Endothelial cell of umbilical vein (primary cell): ENCODE data around the gene MKNK1. TPM values are rescaled to one million over a fixed set of nuclear protein-coding genes. Genes with fewer than 3 reads are reported as not detected.
A peak's percentile ranks its signal among the peaks of the same experiment; 100 is the strongest.

Experiments
- BruUV-seq: library from RNA; stranded (reverse); fragments of 400-500 nt; replicated peaks from 2 replicates; lab custom pipeline; 2021; lab: Mats Ljungman, UMichigan
- CTCF ChIA-PET: fragments of 300-600, 350-600 bp; sonication (Branson Sonifier 250); formaldehyde crosslinking; loops from one replicate; lab custom pipeline; 2021; ENCODE audit warnings: antibody characterized with exemption, inconsistent platforms; lab: Charles Lee
- POLR2A ChIA-PET: fragments of 300-600, 350-600 bp; sonication (Branson Sonifier 250); formaldehyde crosslinking; loops from one replicate; lab custom pipeline; 2021; ENCODE audit warnings: antibody characterized with exemption, inconsistent platforms; lab: Charles Lee
- DNase-seq: peaks from one replicate; pipeline ENCODE4 v3.0.0-alpha.2; 2011; ENCODE audit warnings: low read depth, low spot score
- FAIRE-seq: peaks from 2 replicates; lab custom pipeline; 2011; peaks lifted over from hg19 to GRCh38; lab: Jason Lieb, UNC
- H2AFZ ChIP-seq: 2 replicates; pipeline ENCODE4 v1.6.0; 2012; ENCODE audit warnings: low read depth, low read length, control low read depth, inconsistent platforms
- H3K27ac ChIP-seq: 2 replicates; pipeline ENCODE4 v1.5.1; 2011; ENCODE audit warnings: low read depth, mild to moderate bottlenecking, control low read depth, low read length, moderate library complexity; ENCODE audit not compliant: insufficient read depth
- H3K27me3 ChIP-seq, 2 experiments: 2 replicates each; pipeline versions ENCODE4 v1.6.0 to v1.6.1; 2011; ENCODE audit warnings: low read length in 2 of 2, mixed read lengths in 1 of 2; ENCODE audit not compliant: control insufficient read depth in 2 of 2, insufficient read depth in 2 of 2
- H3K36me3 ChIP-seq, 2 experiments: 2 replicates in 1 of 2; 3 replicates in 1 of 2; pipeline ENCODE4 v1.5.1; 2011; ENCODE audit warnings: low read length in 2 of 2, mild to moderate bottlenecking in 1 of 2, moderate library complexity in 1 of 2; ENCODE audit not compliant: control insufficient read depth in 2 of 2, insufficient read depth in 2 of 2; ENCODE audit errors: extremely low read depth in 1 of 2
- H3K4me1 ChIP-seq: 3 replicates; pipeline ENCODE4 v1.5.1; 2011; ENCODE audit warnings: mild to moderate bottlenecking, low read length; ENCODE audit not compliant: control insufficient read depth, insufficient read depth; ENCODE audit errors: extremely low read depth
- H3K4me2 ChIP-seq: 2 replicates; pipeline ENCODE4 v1.6.1; 2011; ENCODE audit warnings: low read length, control low read depth, mixed read lengths; ENCODE audit not compliant: insufficient read depth
- H3K4me3 ChIP-seq, 3 experiments: fragments of 200-600 bp in 1 of 3; sonication (generic), shearing (Covaris generic) in 1 of 3; replicated peaks in 1 of 3; 2 replicates each; pipeline ENCODE4 v1.5.1; 2011 to 2016; ENCODE audit warnings: control low read depth in 3 of 3, low read length in 3 of 3, mild to moderate bottlenecking in 2 of 3, inconsistent platforms in 1 of 3, low read depth in 1 of 3, moderate library complexity in 1 of 3; ENCODE audit not compliant: insufficient read depth in 1 of 3
- H3K79me2 ChIP-seq: 2 replicates; pipeline ENCODE4 v1.6.0; 2012; ENCODE audit warnings: low read length, inconsistent platforms; ENCODE audit not compliant: control insufficient read depth, insufficient read depth
- H3K9ac ChIP-seq: replicated peaks from 2 replicates; pipeline ENCODE3; 2011; ENCODE audit warnings: low read length, control low read depth; ENCODE audit not compliant: insufficient read depth; ENCODE audit errors: extremely low read depth
- H3K9me1 ChIP-seq: replicated peaks from 3 replicates; pipeline ENCODE4 v1.6.0; 2011; ENCODE audit warnings: mild to moderate bottlenecking, low read length; ENCODE audit not compliant: control insufficient read depth, insufficient read depth; ENCODE audit errors: extremely low read depth
- H3K9me3 ChIP-seq: replicated peaks from 2 replicates; pipeline ENCODE4 v1.5.1; 2012; ENCODE audit warnings: low read length, inconsistent platforms; ENCODE audit not compliant: control insufficient read depth, insufficient read depth
- H4K20me1 ChIP-seq: replicated peaks from 2 replicates; pipeline ENCODE3; 2011; ENCODE audit warnings: mild to moderate bottlenecking, low read length; ENCODE audit not compliant: control insufficient read depth, insufficient read depth; ENCODE audit errors: extremely low read depth
- EZH2 ChIP-seq: IDR thresholded peaks from 2 replicates; pipeline ENCODE4 v1.6.1; 2012; ENCODE audit warnings: borderline replicate concordance, low read depth, mild to moderate bottlenecking, moderate library complexity, low read length, inconsistent platforms; ENCODE audit not compliant: severe bottlenecking
- FOS ChIP-seq: IDR thresholded peaks from 2 replicates; pipeline ENCODE4 v1.6.1; 2011; ENCODE audit warnings: mild to moderate bottlenecking, low read length, moderate library complexity, borderline replicate concordance; ENCODE audit not compliant: insufficient read depth
- GATA2 ChIP-seq: IDR thresholded peaks from 2 replicates; pipeline ENCODE4 v1.7.0; 2011; ENCODE audit warnings: low read depth, mild to moderate bottlenecking, moderate library complexity, mixed read lengths, low read length; ENCODE audit not compliant: insufficient read length, insufficient read depth
- MYC ChIP-seq: IDR thresholded peaks from one replicate; pipeline ENCODE4 v1.6.1; 2011; ENCODE audit warnings: mild to moderate bottlenecking, low read depth, low read length
- POLR2A ChIP-seq: IDR thresholded peaks from 2 replicates; pipeline ENCODE4 v1.6.1; 2012; ENCODE audit warnings: low read depth, mild to moderate bottlenecking, control low read depth, low read length
- dilution Hi-C: fragments of 300-500 bp; cut with MboI; formaldehyde crosslinking; loops from one replicate; pipeline ENCODE4 v1.15.0; 2019; ENCODE audit warnings: low sequenced_read_pairs; ENCODE audit not compliant: extremely low pct_ligation_motif_present
- intact Hi-C: fragments of 100-400 bp; cut with micrococcal nuclease; formaldehyde crosslinking; loops from one replicate; pipeline ENCODE4 v1.10.0; 2022
- polyA plus RNA-seq, 4 experiments: library from polyadenylated mRNA; depleted of rRNA in 3 of 4; stranded (reverse) in 3 of 4; unstranded in 1 of 4; fragments of >200 nt; gene quantifications; 2 replicates each; pipeline versions ENCODE4 v1.2.1 to v1.2.3, GENCODE V29; 2011 to 2012; ENCODE audit warnings: missing spikeins in 1 of 4
- total RNA-seq: library from RNA; stranded (reverse); gene quantifications from 2 replicates; pipeline ENCODE4 v1.2.3, GENCODE V29; 2021
- TF ChIP-seq, protein P1 (sequence below): IDR thresholded peaks from 2 replicates; pipeline ENCODE4 v1.6.1; 2011; ENCODE audit not compliant: insufficient read depth, insufficient read length

The MKNK1 gene
- total and polyA plus RNA-seq, 2 donors (not counting 3 experiments of a cell fraction or from before 2014, with no cell fraction given) = 32.9 to 42.6 TPM

DNA sequence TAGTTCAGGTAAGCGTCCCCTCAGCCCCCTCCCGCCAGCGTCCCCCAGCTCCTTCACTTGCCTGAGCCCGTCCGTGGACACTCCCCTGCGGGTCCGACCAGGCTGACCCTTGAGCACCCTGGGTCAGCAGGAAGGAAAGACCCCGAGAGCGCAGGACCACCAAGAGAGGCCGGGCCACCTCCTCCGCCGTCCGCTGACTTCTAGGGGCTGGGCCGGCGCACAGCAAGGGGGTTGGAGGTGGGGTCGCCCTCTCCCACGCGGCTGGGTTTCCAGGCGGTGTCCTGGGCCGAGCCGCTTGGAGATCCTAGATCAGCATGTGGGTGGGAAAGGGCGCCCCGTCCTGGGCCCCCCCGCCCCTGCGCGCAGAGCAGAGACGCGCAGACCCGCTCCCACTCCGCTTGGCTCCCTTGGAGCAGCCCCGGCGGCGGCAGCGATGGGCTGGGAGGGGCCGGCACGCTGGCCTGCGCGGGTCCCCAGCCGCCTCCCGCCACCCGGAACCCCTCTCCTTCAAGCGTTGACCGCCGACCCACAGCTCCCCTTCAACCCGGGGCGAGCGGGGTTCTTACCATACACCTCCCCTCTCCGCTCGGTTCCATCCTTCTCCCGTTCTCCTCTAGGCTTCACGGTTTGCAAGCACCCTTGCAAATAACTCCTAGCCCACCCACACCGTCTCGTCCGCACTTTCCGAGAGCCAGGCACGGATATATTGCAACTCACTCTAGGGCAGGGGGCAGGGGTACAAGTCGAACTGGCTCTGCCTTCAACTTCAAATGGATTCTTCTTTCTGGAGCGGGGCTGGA, 60.1 kb downstream of the MKNK1 start:
- no peaks in the 10 kb centered on the region for H3K36me3 ChIP-seq
- no peaks in the 10 kb centered on the region for H4K20me1 ChIP-seq
- no peak overlapping the region for H3K27ac ChIP-seq
- TF ChIP-seq FOS = no peak
- peak; percentile 81 for TF ChIP-seq EZH2
- DNase-seq (no peak), FAIRE-seq (no peak)
- no peaks in the 10 kb centered on the region for H3K4me1 ChIP-seq
- intact Hi-C loops = no loop called here
- CTCF ChIA-PET = no interaction called here
- BruUV-seq = no TSS peak
- no peak overlapping the region for H3K4me3 ChIP-seq
- H3K27me3 ChIP-seq = peaks cover 42 to 49% of the 10 kb centered on the region in 2 experiments
- no peaks in the 10 kb centered on the region for H3K9me1 ChIP-seq
- dilution Hi-C loops = no loop called here
- no peak overlapping the region for H2AFZ ChIP-seq
- no peaks in the 10 kb centered on the region for H3K9me3 ChIP-seq
- H3K9ac ChIP-seq = no peak overlapping the region
- POLR2A ChIA-PET = no interaction called here
- H3K4me2 ChIP-seq = no peak overlapping the region
- no peaks in the 10 kb centered on the region for H3K79me2 ChIP-seq

DNA sequence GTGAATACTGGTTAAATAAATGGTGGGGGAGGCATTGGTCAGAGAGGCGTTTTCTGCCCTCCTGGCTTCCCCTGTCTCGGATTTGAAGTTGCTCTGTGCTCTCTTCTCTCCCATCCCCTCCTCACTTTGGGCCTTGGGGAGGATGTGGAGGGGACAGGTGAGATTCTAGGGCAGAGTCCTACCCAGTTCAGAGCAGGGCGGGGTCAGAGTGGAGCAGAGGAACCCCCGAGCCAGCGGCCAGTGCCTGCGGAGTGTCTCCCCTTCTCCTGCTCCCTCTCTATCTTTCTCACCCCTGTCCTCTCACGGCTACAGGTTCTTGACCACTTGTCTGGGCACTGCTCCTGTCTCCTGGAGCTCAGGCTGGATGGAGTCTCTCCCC, 60.7 kb downstream of the MKNK1 start:
- BruUV-seq = no TSS peak
- TF ChIP-seq, protein P1, sequence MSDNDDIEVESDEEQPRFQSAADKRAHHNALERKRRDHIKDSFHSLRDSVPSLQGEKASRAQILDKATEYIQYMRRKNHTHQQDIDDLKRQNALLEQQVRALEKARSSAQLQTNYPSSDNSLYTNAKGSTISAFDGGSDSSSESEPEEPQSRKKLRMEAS = no peak
- TF ChIP-seq FOS (no peak), POLR2A (no peak), MYC (no peak), GATA2 (no peak)

More for the DNA sequence above, 60.7 kb downstream of the MKNK1 start:
- Histone ChIP-seq H3K36me3 (no peaks in the 10 kb centered on the region), H3K9me3 (no peaks in the 10 kb centered on the region), H3K4me3 (no peak overlapping the region), H3K4me2 (no peak overlapping the region), H3K9ac (no peak overlapping the region), H3K27ac (no peak overlapping the region), H3K79me2 (no peaks in the 10 kb centered on the region), H4K20me1 (no peaks in the 10 kb centered on the region), H3K9me1 (no peaks in the 10 kb centered on the region), H3K27me3 (peaks cover 46 to 52% of the 10 kb centered on the region in 2 experiments), H3K4me1 (no peaks in the 10 kb centered on the region), H2AFZ (no peak overlapping the region)
- intact Hi-C loops (no loop called here), dilution Hi-C loops (no loop called here)
- CTCF ChIA-PET = no interaction called here
- FAIRE-seq (no peak), DNase-seq (no peak)
- POLR2A ChIA-PET = no interaction called here
